GM19043 (cell line): ENCODE results near the gene KCNH1.
"Not testable (repeated sequence)": the region's sequence is repeated elsewhere in the genome, so short reads cannot be mapped to it uniquely, and the experiment has no call there.

Experiments
- ATAC-seq: cut with Tn5 transposase; IDR thresholded peaks from one replicate; pipeline ENCODE4 v1.9.1; 2021; ENCODE audit warnings: low read depth; ENCODE audit not compliant: unreplicated experiment

KCNH1 gene

GRCh38 chr1:211111351-211111750, 22.6 kb downstream of the KCNH1 start:
- ATAC-seq, result no peak

- no peak for ATAC-seq
These were observed 32.5 kb downstream of the KCNH1 start for GRCh38 chr1:211101481-211101880.

DNA sequence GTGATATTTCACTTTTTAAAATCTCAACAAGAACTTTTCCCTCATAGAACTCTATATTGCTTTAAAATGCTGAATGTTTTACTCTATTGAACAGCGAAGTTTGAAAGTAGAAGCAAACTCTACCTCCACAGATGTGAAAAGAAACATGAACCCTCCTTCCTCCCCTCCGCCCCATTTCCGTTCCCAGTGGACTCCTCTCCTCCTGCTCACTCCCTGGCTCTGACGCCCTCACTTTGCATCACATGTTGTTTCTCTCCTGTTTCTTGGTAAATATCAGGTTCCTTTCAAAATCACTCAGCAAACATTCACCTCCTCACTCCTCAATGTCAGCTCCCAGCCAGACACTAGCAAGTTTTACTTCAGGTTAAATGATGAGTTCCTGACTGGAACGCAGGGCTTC, 34.6 kb downstream of the KCNH1 start:
- ATAC-seq, result no peak

GRCh38 chr1:211095381-211095780, 38.6 kb downstream of the KCNH1 start:
- ATAC-seq, result no peak

GRCh38 chr1:211092955-211093354, 41.0 kb downstream of the KCNH1 start:
- ATAC-seq, result no peak

- ATAC-seq, result no peak
These were observed 42.1 kb downstream of the KCNH1 start for GRCh38 chr1:211091867-211092266.

DNA sequence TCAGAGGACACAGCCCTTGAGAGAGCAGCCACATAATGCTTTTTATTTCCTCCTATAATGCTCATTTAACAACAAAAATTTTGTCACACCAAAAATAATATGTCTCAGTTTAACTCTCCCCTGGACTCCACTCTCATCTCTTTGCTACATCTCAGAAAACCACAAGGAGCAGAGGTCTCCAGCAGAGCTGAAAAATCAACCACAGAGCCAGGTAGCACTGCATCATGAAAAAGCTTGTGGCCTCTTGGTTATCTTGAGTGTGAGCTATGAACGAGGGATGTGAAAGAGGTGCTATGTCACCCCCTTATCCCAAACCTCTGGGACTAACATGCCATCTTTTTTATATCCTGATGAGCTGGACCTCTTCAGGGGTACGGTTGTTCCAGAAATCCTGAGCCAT, 44.4 kb downstream of the KCNH1 start:
- no peak for ATAC-seq

DNA sequence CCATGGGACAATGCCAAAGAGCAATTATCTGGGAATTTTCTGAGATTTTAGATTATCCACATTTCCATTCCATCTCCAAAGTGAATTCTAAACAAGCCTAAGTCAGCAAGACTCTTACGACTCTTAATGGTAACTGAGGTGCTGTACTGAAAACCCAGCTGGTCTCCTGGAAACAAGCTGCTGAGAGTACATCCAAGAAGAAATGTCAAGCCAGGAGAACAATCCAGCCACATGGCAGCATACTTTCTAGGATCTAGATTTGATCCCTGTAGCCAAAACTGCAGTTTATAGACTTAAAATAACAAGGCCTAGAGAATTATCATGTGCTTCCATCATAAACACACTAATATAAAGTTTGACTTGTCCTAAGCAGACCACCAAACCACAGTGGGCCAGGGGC, 45.8 kb downstream of the KCNH1 start:
- ATAC-seq, result no peak

DNA sequence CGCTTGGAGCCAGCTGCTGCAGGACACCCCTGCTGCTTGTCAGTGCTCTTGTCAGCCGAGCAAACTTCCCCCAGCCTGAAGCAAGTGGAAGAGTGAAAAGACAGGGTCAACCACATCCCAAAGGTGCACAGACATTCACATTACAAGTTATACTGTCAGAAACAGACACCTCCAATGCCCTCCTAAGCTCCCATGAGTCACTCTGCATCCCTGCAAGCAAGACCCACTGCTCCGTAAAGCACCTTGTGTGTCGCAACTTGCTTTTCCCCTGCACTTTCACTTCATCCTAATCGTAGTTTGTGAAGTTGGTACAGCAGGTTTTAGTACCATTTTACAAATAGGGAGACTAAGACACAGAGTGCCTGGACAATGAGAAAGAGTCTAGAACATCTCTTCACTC, 51.1 kb downstream of the KCNH1 start:
- ATAC-seq, result no peak

- ATAC-seq, result not testable (repeated sequence)
These were observed 52.5 kb downstream of the KCNH1 start for GRCh38 chr1:211081447-211081846.

- ATAC-seq, result no peak
These were observed 65.0 kb downstream of the KCNH1 start for GRCh38 chr1:211068976-211069375.

DNA sequence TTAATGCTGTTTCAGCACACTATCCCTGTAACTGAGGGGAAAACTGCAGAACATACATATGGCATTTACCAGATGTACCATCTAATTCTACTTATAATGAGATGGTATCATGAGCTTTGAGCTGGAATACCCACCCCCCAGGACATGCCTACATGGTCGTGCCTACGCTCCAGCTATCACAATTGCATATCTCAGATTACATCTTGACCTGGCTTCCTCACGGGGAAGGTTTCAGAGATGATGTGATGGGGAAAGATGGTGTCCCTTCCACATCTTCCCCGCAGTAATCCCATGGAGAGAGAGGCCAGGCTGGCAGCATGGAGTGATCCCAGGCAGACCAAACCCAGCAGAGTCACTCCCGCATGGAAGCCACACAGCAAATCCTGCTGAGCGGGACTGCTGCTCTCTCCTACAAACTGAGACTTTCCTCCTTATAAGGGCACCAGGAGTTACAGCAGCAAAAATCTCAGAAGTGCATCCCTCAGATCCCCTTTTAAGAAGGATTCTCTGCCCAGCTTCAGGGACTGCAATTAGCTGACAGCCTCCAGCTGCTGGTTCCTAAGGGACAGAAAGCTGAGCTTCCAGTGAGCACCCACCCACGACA, 67.1 kb downstream of the KCNH1 start:
- no peak for ATAC-seq

DNA sequence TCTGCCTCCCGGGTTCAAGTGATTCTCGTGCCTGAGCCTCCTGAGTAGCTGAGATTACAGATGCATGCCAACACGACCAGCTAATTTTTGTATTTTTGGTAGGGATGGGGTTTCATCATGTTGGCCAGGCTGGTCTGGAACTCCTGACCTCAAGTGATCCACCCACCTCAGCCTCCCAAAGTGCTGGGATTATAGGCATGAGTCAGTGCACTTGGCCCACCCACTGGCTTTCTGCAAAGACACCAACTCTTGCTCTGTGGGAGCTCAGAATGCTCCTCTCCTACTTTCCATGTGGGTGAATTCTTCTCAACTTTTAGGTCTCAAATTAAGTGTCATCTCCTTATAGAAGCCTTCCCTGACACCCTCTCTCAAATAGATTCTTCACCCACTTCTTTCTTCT, 92.1 kb downstream of the KCNH1 start:
- not testable (repeated sequence) for ATAC-seq

GRCh38 chr1:211037095-211037494, 96.9 kb downstream of the KCNH1 start:
- no peak for ATAC-seq

- no peak for ATAC-seq
These were observed 97.4 kb downstream of the KCNH1 start for GRCh38 chr1:211036381-211037060.

- no peak for ATAC-seq
These were observed 98.0 kb downstream of the KCNH1 start for GRCh38 chr1:211035821-211036380.

DNA sequence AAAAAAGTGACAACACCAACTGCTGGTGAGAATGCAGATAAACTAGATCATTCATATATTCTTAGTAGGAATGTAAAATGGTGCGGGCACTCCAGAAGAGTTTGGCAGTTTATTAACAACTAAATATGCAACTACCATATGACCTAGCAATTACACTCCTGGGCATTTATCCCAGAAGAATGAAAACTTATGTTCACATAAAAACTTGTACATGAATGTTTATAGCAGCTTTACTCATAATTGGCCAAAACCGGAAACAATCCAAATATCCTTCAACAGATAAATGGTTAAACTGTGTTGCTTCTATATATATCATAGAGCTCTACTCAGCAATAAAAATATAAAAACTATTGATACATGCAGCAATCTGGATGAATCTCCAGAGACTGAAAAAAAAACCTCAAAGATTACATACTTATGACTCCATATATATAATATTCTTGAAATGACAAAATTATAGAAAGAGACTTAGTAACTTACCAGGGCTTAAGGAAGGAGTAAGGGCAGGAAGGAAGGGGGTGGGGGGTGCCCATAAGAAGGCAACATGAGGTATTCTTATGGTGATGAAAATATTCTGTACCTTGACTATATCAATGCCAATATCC, 99.9 kb downstream of the KCNH1 start:
- no peak for ATAC-seq

DNA sequence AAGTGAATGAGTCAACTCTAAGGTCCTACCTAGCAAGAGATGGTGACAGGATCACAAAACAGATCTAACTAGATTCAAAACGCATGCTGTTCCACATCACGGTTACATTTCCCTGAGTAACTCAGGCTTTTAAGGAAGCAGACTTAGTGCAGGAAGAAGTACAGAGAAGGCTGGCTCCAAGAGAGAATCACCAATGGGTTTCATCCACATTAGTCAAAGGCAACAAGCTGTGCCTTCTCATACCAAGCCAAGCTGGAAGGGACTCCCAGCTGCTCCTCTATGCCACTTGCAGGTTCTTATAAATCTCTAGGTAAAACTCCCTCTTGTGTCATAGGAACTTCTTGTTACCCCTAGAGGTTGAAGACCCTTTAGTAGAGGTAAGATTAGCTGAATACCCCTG, 109.0 kb downstream of the KCNH1 start:
- no peak for ATAC-seq

- no peak for ATAC-seq
These were observed 114.7 kb downstream of the KCNH1 start for GRCh38 chr1:211019266-211019665.

GRCh38 chr1:211018690-211019089, 115.3 kb downstream of the KCNH1 start:
- no peak for ATAC-seq

GRCh38 chr1:211017075-211017718, 116.8 kb downstream of the KCNH1 start:
- no peak for ATAC-seq
